ENCODE measurements around the gene FGF5.
"Not testable (repeated sequence)": the region's sequence is repeated elsewhere in the genome, so short reads cannot be mapped to it uniquely, and the experiment has no call there.

FGF5 gene, protein sequence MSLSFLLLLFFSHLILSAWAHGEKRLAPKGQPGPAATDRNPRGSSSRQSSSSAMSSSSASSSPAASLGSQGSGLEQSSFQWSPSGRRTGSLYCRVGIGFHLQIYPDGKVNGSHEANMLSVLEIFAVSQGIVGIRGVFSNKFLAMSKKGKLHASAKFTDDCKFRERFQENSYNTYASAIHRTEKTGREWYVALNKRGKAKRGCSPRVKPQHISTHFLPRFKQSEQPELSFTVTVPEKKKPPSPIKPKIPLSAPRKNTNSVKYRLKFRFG

DNA sequence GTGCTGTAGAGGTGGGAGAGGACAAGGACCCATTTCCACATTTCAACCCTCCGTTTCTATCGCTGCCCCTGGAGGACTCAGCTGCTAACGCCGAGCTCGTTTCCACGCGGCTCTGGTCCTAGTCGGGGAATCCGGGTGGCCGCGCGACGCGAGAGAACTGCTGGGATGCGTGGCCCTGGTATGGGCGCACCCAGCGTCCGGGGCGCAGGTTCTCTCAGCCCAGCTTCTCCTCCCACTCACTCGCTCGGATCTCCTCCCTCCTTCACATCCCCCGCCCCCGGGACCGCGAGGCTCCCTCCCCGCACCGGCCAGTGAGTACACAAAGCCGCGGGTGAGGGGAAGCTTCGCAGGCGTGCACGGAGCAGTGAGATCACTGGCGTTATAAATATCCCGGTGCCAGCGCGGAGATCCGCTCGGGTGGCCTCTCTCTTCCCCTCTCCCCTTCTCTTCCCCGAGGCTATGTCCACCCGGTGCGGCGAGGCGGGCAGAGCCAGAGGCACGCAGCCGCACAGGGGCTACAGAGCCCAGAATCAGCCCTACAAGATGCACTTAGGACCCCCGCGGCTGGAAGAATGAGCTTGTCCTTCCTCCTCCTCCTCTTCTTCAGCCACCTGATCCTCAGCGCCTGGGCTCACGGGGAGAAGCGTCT, at the start of gene FGF5:
Gene FGF5 (plus strand): TSS at position 412 of the 649 bp plus-strand sequence. CDS start 161 bp downstream, at position 573.
- peak; percentile 6 for DNase-seq

DNA sequence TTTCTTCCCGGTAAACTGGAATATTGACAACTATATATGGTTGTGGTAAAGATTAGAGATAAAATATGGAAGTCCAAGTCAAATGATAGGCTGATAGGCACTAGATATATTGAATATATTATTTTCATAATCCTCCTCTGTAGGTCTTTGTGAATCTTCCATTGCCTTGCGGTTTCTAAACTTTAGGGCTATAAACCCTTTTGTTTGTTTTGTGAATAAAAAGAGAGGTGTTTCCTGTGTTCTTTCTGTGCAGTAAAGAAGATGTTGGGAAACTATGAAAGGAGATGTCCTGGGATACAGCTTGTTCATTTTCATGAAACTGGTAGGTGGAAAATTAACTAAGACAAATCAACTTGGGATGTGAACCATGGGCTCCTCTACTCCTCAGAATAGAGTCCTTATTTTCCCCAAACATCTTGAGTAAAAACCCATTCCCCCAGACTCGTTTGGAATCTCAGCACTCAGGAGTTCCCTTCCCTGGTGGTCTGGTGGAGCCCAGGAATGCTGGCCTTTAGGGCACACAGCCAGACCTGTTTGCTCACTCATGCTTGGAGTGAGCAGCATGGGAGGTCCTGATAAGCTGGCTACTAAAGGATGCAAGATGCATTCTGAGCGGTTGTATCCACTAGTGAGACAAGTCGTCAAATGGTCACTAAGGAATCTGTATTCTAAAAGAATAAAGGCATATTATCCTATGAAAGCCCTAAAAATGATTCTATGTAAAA, 47.0 kb upstream of the FGF5 start:
- DNase-seq: no peak

DNA sequence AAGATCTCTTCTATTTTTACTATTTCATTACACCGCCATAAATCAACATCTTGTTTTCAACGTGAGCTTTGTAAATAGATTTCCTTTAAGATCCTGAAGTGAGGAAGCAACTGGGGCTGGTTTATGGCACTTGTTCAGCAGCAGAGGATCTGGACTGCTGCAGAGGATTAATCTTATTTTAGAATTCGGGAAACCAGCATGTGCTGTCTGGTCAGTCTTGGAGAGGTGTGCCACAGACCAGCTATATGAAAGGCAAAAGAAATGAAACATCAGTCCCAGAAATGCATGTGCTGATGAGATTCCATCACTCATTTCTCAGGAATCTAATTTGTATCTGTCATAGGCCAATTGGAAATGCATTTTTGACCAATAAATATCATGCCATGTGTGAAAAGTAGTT, 45.8 kb upstream of the FGF5 start:
- DNase-seq: no peak

DNA sequence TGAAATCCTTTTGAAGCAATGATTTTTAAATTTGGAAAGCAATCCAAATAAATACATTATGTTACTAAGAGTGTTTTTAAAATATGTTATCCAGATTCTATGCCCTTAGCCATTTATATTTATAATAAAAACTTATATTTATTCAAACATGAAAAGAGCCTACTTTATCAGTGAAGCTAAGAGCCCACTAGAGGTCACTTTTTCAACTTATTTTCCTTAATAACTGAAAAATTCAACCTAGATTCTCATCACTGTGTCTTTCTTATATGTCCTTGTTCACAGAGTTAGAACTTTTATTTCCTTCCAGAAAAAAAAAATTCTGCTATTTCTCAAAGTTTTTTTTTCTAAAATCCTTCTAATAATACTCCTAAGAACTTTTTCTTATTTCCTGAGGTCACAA, 45.3 kb upstream of the FGF5 start:
- no peak for DNase-seq

DNA sequence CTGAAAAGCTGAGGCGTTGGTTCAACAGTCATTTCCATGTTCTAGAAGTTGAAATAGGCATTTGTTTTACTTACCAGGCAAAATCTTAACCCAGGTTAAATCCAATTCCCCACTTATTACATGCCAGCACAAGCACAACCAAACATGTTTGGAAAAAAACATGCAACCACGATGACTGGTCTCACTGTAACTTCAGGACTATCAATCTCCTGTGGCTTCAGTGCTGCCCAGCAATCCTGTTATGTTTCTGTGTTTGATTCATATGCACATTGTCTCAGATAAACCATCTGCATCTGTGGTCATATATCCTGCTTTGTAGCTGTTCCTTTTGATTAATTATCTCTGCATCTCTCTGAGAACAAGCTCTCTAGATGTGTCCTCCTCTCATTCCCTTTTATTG, 40.9 kb upstream of the FGF5 start:
- DNase-seq: no peak

DNA sequence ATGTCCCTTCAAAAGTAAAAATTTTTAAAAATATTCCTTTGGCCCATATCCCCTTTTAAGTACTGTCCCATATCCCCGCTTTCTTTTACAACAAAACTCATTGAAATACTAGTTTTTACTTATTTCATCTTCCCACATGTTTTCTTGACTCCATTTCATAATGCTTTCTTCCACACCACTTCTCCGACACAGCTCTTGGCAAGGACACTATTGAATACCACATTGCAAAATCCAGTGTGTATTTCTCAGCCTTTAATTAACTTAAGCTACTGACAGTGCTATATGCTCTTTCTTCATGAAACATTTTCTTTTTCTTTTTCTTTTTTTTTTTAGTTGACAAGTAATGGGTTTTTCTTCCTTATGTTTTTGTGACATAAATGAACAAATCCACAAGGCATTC, 40.4 kb upstream of the FGF5 start:
- DNase-seq: no peak

DNA sequence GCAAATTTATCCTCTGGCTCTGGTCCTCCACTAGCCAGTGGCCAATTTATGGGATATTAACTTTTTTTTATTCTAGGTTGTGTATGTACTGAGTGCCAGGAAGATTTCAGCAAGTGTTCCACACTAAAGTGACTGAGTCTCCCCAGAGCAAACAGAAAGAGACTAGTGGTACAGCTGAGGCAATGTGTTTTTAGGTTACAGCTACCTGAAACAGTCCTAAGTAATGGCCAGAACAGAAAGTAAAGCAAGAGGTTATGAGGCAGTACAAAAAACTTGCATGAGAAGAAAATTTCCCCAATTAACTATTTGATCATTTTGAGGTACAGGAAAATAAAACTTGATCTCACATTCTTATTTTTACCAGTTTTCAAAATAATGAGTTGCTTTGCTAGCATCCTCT, 38.0 kb upstream of the FGF5 start:
- no peak for DNase-seq

DNA sequence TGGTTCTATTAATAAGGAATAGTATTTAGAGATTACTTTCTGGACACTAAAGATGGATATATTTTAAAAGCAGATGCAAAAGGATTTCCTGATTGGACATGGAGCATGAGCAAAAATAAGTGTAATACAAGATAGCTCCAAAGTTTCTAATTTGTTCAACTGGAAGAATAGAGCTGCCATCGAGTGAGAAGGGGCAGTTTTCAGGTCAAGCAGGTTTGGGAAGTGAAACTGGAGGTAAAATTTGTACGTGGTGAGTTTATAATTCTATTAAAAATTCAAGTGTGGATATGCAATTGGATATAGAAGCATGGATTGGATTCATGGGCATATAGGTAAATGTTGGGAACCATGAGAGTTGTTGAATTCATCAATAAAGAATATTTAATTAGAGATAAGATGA, 37.3 kb upstream of the FGF5 start:
- DNase-seq: no peak

DNA sequence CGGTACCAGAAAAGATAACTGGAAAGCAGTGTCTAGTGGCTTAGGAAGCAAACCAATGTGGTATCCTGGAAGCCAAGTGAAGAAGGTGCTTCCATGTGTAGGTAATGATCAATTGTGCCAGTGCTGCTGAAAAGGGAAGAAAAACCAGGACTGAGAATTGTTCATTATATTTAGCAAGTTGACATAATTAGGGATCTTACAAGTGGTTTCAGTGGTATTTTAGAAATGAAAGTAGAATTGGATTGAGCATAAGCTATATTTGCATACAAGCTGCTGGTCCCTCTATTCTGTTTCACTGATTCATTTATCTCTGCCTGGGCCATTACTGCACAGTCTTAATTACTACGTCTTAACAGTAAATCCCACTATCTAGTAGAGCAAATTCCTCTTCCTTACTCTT, 36.9 kb upstream of the FGF5 start:
- no peak for DNase-seq

DNA sequence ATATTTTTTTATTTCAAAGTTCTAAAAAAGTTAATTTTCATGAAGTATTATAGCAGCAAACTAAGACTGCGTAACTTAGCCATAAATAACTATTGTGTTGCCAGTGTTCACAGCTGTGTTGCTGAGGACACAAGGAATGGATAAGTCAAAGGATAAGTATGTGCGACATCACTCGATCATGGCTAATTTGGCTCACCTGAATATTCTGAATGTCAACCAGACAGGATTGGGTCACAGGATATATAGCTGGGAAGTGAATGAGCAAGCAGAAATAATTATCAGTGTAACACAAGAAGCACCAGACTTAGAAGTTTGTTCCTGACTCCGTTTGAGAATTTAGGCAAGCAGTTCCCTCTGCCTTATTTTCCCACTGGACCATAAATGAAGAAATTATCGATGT, 35.3 kb upstream of the FGF5 start:
- DNase-seq: no peak

DNA sequence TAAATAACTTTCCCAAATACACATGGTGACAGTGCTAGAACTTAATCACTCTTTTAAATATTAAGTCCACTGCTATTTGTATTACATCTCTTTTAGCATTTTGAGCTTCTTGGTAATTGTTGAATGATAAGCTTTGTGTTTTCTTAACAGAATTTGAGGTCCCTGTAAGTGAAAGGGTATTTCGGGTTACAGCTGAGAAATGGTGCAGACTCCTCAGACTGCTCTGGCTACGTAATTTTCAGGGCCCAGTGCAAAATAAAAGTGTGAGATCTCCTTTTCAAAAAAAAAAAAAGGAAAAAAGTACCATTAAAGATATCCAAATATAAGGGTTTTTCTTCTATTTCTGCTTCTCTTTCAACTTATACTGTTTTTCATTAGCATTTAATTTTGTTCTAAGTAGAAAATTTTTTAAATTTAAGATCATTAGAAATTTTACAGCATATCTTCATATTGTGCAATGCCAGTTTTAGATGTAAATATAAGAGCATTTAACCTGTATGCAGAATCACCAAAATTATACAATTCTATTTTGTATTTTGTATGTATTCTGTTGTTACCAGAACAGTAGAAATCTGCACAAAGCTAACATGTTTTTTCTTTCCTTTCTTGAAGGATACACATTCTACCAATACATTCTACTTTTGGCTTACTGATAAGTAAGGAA, 33.6 kb upstream of the FGF5 start:
- DNase-seq: no peak

DNA sequence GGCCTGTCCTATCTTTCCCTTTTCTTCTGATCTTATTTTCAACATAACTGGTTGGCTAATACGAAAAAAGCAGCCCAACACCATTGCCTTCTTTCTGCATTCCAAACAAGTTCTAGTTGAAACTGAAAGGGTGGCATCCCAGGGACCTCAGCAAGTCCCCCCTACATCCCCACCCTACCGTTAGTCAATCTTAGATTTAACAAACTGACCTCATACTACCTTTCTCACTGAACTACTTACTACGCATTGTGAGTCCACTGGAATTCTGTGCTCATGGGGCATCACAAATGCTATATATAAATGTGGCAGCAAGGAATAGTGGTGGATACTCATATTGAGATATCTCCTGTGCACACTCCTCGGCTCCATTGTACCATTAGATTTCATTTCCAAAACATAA, 33.1 kb upstream of the FGF5 start:
- no peak for DNase-seq

DNA sequence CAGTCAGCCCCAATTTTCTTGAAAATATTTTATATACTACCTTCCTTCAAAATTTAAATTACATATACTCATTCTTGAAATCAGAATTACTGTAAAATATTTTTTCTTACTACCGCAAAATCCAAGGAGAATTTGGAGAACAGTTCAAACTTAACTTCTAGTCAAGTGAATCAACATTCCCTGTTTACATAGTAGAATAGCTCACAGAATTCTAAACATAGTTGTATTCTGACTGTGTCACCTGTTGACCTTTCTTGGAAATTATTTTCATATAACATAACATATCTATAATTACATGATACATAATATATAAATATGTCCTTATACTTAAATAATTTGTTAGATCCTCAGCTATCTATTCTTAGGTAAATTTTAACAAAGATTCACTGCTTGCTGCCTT, 31.0 kb upstream of the FGF5 start:
- DNase-seq: no peak

DNA sequence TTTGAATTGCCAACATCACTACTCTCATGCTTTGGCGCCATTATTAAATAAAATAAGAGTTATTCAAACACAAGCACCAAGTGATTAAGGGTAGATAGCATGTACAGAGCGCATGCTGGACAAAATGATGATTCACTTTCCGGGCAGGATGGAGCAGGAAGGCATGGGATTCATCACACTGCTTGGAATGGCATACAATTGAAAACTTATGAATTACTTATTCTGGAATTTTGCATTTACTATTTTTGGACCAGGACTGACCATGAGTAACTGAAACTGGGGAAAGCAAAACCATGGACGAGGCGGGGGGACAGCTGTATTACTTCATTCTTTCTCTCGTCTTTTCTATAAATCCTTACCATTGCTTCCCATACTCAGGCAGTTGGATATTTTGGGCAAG, 28.5 kb upstream of the FGF5 start:
- DNase-seq: no peak

DNA sequence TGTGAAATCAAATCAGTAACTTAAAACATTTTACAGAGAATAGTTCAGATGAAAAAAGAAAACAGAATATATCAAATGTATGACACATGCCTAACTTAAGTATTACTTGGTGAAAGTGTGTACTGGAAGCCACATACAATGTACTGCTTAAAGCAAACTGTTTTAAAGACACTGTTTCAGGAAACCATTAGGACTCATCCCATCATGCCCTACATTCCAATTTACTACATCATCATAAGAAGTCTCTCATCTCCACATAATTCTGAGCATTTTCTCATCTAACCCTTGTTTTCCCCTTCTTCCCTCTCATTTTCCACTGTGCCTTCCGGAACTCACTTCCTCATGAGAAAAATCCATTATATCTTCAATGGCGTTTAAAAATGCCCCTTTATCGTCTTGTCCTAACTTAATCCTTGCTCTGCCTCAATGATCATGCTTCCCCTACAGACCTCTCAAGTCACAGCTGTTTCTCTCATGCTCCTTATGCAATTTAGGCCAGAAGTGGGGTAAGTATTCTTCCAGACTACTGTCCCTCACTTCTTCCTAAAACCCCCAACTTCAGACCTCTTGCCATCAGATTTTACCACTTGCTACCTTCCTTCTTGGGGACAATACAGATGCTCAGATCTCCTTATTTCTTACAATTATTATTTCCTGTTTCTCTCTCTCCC, 26.8 kb upstream of the FGF5 start:
- DNase-seq: no peak

DNA sequence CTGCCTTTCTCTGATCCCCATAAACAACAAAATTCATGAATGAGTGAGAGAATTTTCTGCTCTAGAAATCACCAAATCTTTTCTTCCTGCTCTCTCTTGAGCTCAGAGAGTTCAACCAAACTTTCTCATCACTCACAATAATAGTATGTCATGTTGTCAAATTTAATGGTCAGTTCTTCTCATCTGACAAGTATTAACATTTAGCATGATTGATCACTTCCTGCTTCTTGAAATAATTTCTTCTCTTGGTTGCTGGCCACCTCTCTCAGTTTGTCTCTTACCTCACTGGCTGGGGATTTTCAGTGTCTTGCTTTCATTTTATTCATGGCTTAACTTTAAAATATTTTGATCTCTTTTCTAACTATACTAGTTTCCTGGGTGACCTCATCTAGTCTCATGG, 25.5 kb upstream of the FGF5 start:
- no peak for DNase-seq

DNA sequence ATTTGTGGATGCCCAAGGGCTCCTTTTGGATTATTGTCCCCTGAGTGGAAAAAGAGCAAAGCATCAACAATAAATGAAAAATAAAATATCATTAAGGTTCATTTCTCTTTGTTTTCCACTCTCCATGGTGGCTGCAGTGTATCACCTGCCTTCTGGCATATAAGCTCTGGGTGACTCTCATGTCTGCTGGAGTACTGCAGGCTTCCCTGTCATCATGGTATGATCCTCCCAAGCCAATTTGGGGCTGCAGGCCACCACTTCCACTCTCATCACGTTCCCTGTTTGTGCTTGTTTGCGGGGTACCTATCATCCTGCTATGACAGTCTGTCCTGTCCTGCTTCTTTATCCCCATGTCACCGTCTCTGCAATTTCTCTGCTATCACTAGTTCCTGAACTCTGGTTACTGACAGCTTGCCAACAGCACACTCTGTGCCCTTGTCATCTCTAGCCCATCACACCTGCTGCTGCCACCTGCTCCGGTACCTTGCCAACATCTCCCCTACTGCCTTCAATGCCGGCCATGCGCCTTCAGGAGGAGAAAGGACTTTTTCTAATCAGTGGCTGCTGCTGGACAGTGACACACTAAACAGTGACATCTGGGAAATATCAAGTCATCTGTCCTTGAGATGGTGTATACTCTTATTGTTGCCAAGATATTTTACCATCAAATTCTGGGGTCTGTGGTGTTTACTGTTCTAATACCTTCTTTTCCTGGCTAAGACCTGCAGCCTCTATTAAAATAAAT, 23.0 kb upstream of the FGF5 start:
- DNase-seq: no peak

DNA sequence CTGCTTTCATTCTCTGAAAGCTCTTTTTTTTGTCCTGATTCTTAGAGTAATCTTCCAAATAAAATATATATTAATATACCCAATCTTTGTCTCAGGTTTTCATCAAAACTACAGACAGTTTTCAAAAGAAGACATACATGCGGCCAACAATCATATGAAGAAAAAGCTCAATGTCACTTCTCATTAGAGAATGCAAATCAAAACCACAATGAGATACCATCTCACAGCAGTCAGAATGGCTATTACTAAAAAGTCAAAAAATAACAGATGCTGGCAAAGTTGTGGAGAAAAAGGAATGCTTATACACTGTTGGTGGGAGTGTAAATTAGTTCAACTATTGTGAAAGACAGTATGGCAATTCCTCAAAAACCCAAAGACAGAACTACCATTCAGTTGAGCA, 19.0 kb upstream of the FGF5 start:
- DNase-seq: not testable (repeated sequence)

DNA sequence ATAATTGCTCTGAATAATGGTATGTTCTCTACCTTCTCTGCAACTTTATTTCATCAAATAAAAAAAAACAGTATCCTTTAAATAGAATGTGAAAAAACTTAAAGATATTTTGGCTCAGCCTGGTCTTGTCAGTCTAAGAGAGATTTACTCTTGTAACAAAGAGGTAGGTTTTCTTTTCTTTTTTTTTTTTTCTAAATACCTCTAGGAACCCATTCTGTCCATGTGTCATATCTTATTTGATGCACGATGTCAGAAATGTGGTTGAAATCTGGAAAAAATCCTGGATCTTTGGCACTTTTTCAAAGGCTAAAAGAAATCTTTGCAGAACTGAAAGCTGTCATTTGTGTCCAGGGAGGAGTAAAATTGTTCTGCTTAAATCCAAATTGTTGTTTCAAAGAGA, 17.3 kb upstream of the FGF5 start:
- no peak for DNase-seq

DNA sequence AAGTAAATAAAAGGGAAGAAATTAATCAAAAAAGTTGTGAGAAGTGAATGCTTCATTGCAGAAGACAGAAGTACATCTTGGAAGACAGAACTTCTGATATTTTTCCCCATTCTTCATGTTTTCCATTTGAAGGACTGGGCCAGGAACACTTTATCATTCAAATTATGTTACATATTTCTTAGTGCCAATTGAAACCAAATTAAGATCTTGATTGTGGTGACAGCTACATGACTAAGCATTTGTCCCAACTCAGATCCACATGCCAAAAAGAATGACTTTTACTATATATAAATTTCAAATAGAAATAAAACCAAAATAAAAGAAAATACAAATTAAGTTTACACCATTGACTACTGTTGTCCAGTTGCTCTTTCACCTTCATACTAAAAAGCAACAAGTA, 14.0 kb upstream of the FGF5 start:
- DNase-seq: no peak

DNA sequence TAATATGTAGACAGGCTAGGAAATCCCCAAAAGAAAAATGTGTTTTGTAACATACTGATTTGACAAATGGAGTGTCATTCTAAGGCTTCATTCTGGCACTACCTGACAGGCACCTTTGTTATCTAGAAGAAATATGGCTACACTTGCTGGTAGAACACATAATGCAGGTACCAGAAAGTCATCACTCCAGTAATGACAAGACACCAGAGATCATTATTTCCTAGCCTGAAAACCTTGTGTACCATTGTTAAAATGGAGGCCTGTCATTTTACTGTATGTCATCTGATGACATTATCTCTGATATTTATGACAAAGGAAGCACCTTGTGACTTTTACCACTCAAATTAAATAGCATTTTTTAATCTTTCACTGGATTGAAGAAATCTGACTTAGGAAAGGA, 13.5 kb upstream of the FGF5 start:
- no peak for DNase-seq

DNA sequence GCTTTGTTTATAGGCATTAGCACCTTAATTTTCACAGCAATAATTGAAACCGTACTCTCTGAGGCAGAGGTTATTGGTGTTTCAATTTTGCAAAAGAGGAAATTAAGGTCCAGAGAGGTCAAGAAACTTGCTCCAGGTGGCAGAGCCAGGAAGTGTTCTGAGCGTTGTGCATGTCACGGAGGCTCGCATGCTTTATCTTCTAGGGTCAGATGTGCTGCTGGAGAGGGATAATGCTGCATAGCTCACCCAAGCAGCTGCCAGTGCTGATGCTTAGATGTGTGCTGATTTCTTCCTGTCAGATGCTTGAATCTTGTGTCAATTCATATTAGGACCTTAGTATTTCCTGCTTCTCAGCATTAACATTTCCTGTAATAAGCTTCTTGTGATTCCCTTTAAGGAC, 13.0 kb upstream of the FGF5 start:
- DNase-seq: no peak

DNA sequence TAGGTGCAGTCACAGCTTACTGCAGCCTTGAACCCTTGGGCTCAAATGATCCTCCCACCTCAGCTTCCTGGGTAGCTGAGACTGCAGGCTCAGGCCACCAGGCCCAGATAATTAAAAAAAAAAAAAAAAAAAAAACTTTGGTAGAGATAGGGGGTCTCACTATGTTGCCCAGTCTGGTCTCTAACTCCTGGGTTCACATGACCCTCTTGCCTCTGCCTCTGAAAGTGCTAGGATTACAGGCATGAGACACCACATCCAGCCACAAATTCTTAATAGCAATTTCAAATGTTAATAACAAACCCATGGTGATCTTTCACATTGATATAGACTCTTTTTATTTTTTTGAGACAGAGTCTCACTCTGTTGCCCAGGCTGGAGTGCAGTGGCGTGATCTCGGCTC, 12.3 kb upstream of the FGF5 start:
- DNase-seq: no peak

All from GDM1 (cell line).